ENCODE measurements around the gene SLC39A11.

DNA sequence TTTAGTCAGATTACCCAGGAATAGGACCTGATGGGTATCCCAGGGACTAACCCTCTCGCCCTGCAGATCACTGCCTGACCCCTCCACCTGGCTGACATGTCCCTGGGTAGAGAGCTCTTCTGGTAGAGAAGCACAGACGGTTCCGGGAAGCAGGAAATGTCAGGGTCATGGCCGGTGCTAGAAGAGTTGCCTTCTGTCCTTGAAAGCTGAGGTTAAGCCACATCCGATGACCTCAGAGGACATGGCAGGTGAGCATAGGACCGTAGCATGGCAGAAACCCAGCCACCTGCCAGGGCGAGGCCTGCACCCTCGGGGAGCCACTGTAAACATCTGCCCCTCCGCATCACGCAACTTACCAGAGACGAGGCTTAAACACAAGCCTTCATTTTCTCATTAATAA lies 488.0 kb downstream of the SLC39A11 start:
- TF ChIP-seq POLR2A (IDR thresholded peaks at IDR 0.05) = no peak
- TF ChIP-seq, protein P1, sequence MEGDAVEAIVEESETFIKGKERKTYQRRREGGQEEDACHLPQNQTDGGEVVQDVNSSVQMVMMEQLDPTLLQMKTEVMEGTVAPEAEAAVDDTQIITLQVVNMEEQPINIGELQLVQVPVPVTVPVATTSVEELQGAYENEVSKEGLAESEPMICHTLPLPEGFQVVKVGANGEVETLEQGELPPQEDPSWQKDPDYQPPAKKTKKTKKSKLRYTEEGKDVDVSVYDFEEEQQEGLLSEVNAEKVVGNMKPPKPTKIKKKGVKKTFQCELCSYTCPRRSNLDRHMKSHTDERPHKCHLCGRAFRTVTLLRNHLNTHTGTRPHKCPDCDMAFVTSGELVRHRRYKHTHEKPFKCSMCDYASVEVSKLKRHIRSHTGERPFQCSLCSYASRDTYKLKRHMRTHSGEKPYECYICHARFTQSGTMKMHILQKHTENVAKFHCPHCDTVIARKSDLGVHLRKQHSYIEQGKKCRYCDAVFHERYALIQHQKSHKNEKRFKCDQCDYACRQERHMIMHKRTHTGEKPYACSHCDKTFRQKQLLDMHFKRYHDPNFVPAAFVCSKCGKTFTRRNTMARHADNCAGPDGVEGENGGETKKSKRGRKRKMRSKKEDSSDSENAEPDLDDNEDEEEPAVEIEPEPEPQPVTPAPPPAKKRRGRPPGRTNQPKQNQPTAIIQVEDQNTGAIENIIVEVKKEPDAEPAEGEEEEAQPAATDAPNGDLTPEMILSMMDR (IDR thresholded peaks at IDR 0.05) = no peak

Data from body of pancreas (tissue), 4 donors.